Hepatocyte (in vitro differentiated cells): ENCODE data around the gene ARL15. TPM values are rescaled to one million over a fixed set of nuclear protein-coding genes. Genes with fewer than 3 reads are reported as not detected.

Experiments used
- DNase-seq: peaks from one replicate; pipeline ENCODE4 v3.0.0-alpha.2; 2016; ENCODE audit warnings: low spot score
- H2AFZ ChIP-seq: fragments of 200-600 bp; sonication (generic); 2 replicates; pipeline ENCODE4 v1.6.0; 2016; ENCODE audit warnings: antibody characterized with exemption, mild to moderate bottlenecking
- H3K27ac ChIP-seq: fragments of 200-600 bp; sonication (generic); 2 replicates; pipeline ENCODE4 v1.5.1; 2016; ENCODE audit warnings: mild to moderate bottlenecking
- H3K27me3 ChIP-seq: fragments of 200-600 bp; sonication (generic); 2 replicates; pipeline ENCODE4 v1.6.1; 2016
- H3K36me3 ChIP-seq: fragments of 200-600 bp; sonication (generic); replicated peaks from 2 replicates; pipeline ENCODE4 v1.5.1; 2016; ENCODE audit warnings: low read depth; ENCODE audit not compliant: insufficient read depth
- H3K4me1 ChIP-seq: fragments of 200-600 bp; sonication (generic); 2 replicates; pipeline ENCODE4 v1.5.1; 2016; ENCODE audit warnings: mild to moderate bottlenecking, moderate library complexity; ENCODE audit not compliant: insufficient read depth
- H3K4me2 ChIP-seq: fragments of 200-600 bp; sonication (generic); 2 replicates; pipeline ENCODE4 v1.6.0; 2016
- H3K4me3 ChIP-seq: fragments of 200-600 bp; sonication (generic); 2 replicates; pipeline ENCODE4 v1.5.1; 2016; ENCODE audit warnings: mild to moderate bottlenecking
- H3K79me2 ChIP-seq: fragments of 200-600 bp; sonication (generic); 2 replicates; pipeline ENCODE4 v1.6.0; 2017; ENCODE audit warnings: mild to moderate bottlenecking
- H3K9me2 ChIP-seq: fragments of 200-600 bp; sonication (generic); replicated peaks from 2 replicates; pipeline ENCODE4 v1.6.0; 2017; ENCODE audit warnings: mild to moderate bottlenecking; ENCODE audit not compliant: insufficient read depth
- H3K9me3 ChIP-seq: fragments of 200-600 bp; sonication (generic); 2 replicates; pipeline ENCODE4 v1.5.1; 2016; ENCODE audit warnings: low read depth, mild to moderate bottlenecking
- H4K20me1 ChIP-seq: fragments of 200-600 bp; sonication (generic); 2 replicates; pipeline ENCODE4 v1.6.0; 2016; ENCODE audit warnings: mild to moderate bottlenecking; ENCODE audit not compliant: insufficient read depth, poor library complexity, severe bottlenecking
- EZH2 ChIP-seq: fragments of 200-600 bp; sonication (generic); IDR thresholded peaks from 2 replicates; pipeline ENCODE4 v1.6.1; 2016; ENCODE audit warnings: antibody characterized with exemption, mild to moderate bottlenecking, borderline replicate concordance
- EZH2phosphoT487 ChIP-seq: fragments of 200-600 bp; sonication (generic); IDR thresholded peaks from one replicate; pipeline ENCODE4 v1.6.1; 2018; ENCODE audit warnings: antibody characterized with exemption, mild to moderate bottlenecking, low read depth, moderate library complexity; ENCODE audit not compliant: unreplicated experiment, severe bottlenecking
- whole genome bisulfite sequencing: methylation state at CpG from one replicate; pipeline ENCODE4 v1.1.6; 2016; ENCODE audit warnings: low lambda C conversion rate; ENCODE audit errors: missing lambda C conversion rate; 5-methylcytosine and 5-hydroxymethylcytosine counted together
- polyA plus RNA-seq: library from polyadenylated mRNA; unstranded; fragments of >200 nt; fragmentation: Nextera tagmentation; extraction: Ambion mirVana; gene quantifications from 2 replicates; pipeline ENCODE4 v1.2.1, GENCODE V29; 2016
- total RNA-seq: library from RNA; depleted of rRNA; stranded (reverse); fragments of >200 nt; gene quantifications from 2 replicates; pipeline ENCODE4 v1.2.3, GENCODE V29; 2014
- TF ChIP-seq, protein P1 (sequence below): fragments of 200-600 bp; sonication (generic); IDR thresholded peaks from 2 replicates; pipeline ENCODE4 v1.5.1; 2016; ENCODE audit warnings: antibody characterized with exemption, mild to moderate bottlenecking; ENCODE audit not compliant: poor library complexity

Gene ARL15
- total and polyA plus RNA-seq, 2 experiments from 2014 or later, result 13.3 to 66.3 TPM

DNA sequence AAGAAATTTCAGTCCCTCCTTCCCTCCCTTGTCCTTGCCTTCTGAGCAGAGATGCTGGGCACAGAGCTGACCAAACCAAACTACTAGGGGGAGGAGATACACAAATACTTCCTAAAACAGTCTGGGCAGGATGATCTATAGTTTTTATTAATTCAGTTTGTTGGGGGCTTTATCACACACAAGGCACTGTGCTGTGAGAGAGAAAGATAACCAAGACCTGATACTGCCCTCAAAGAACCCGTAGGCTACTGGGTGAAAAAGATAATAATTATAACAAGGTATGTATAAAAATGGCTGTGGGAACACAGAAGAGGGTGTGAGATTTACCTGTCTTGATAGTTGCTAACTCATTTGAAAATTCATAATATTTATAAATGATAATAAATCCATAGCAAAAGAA lies 395.3 kb downstream of the ARL15 start:
- 80% methylated on average over 1 of the region's 1 CpG for WGBS

DNA sequence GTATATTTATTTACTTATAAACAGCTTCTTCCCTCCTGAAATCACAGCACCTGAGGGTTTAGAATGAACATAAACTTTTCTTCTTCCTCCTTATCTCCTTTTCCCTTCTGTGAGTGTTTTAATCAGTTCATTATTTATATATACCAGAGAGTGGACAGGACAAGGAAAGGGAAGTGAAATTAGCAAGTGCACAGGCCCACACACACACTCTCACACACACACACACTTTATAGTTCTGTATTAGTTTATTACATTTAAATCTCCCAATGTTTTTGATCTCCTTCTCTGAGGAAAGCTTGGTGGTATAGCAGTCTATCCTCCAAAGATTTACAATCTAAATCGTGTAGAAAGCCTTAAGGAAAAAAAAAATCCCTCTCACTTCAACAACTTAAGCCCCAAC lies 396.4 kb downstream of the ARL15 start:
- no peak overlapping the region for H3K27ac ChIP-seq
- no peaks in the 10 kb centered on the region for H3K27me3 ChIP-seq
- H3K9me3 ChIP-seq, result no peaks in the 10 kb centered on the region
- no peak overlapping the region for H3K4me3 ChIP-seq
- TF ChIP-seq, protein P1, sequence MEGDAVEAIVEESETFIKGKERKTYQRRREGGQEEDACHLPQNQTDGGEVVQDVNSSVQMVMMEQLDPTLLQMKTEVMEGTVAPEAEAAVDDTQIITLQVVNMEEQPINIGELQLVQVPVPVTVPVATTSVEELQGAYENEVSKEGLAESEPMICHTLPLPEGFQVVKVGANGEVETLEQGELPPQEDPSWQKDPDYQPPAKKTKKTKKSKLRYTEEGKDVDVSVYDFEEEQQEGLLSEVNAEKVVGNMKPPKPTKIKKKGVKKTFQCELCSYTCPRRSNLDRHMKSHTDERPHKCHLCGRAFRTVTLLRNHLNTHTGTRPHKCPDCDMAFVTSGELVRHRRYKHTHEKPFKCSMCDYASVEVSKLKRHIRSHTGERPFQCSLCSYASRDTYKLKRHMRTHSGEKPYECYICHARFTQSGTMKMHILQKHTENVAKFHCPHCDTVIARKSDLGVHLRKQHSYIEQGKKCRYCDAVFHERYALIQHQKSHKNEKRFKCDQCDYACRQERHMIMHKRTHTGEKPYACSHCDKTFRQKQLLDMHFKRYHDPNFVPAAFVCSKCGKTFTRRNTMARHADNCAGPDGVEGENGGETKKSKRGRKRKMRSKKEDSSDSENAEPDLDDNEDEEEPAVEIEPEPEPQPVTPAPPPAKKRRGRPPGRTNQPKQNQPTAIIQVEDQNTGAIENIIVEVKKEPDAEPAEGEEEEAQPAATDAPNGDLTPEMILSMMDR, result no peak
- TF ChIP-seq EZH2phosphoT487, result no peak
- TF ChIP-seq EZH2, result no peak
- no peaks in the 10 kb centered on the region for H4K20me1 ChIP-seq
- H3K4me2 ChIP-seq, result no peak overlapping the region
- H3K36me3 ChIP-seq, result no peaks in the 10 kb centered on the region
- no peaks in the 10 kb centered on the region for H3K9me2 ChIP-seq
- no peak overlapping the region for H2AFZ ChIP-seq
- H3K79me2 ChIP-seq, result no peaks in the 10 kb centered on the region
- 83% methylated on average over 1 of the region's 1 CpG for WGBS
- peaks cover 3% of the 10 kb centered on the region for H3K4me1 ChIP-seq
- DNase-seq, result no peak

More for the DNA sequence above, 395.3 kb downstream of the ARL15 start:
- no peak for DNase-seq
- Histone ChIP-seq H3K4me2 (no peak overlapping the region), H3K9me2 (no peaks in the 10 kb centered on the region), H3K4me3 (no peak overlapping the region), H3K79me2 (no peaks in the 10 kb centered on the region), H2AFZ (no peak overlapping the region), H3K9me3 (no peaks in the 10 kb centered on the region), H3K27me3 (no peaks in the 10 kb centered on the region), H3K36me3 (no peaks in the 10 kb centered on the region), H3K4me1 (peaks cover 3% of the 10 kb centered on the region), H4K20me1 (no peaks in the 10 kb centered on the region), H3K27ac (no peak overlapping the region)
- TF ChIP-seq, protein P1, result no peak
- TF ChIP-seq EZH2phosphoT487, result no peak
- no peak for TF ChIP-seq EZH2

DNA sequence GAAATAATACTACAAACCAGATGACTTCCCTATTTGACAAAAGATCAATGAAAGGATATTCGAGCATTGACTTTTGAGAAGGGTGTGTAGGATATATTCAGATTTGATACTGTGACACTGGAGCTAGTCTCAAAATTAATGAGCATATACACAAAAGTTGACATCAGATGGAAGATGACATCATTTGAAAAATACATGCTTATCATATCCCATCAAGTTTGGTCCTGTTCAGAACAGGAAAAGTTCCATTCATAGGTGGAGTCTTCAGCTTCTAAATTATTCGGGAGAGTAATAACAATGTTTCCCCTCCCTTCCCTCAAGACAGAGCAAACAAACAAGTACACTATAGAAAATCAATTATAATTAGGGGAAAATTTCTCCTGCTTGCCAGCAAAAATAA lies 401.6 kb downstream of the ARL15 start:
- no peaks in the 10 kb centered on the region for H3K4me1 ChIP-seq
- no peaks in the 10 kb centered on the region for H3K9me2 ChIP-seq
- H3K9me3 ChIP-seq, result no peaks in the 10 kb centered on the region
- H3K79me2 ChIP-seq, result no peaks in the 10 kb centered on the region
- no peaks in the 10 kb centered on the region for H4K20me1 ChIP-seq
- 100% methylated on average over 2 of the region's 2 CpGs for WGBS
- H3K4me3 ChIP-seq, result no peak overlapping the region
- H3K27me3 ChIP-seq, result no peaks in the 10 kb centered on the region
- TF ChIP-seq EZH2phosphoT487 (no peak), EZH2 (no peak)
- TF ChIP-seq, protein P1, result no peak
- no peak overlapping the region for H2AFZ ChIP-seq
- no peak overlapping the region for H3K4me2 ChIP-seq
- no peaks in the 10 kb centered on the region for H3K36me3 ChIP-seq
- H3K27ac ChIP-seq, result no peak overlapping the region
- no peak for DNase-seq

- Histone ChIP-seq H4K20me1 (no peaks in the 10 kb centered on the region), H3K9me3 (no peaks in the 10 kb centered on the region), H2AFZ (no peak overlapping the region), H3K4me2 (no peak overlapping the region), H3K36me3 (no peaks in the 10 kb centered on the region), H3K27me3 (no peaks in the 10 kb centered on the region), H3K27ac (no peak overlapping the region), H3K4me3 (no peak overlapping the region), H3K79me2 (no peaks in the 10 kb centered on the region), H3K4me1 (no peaks in the 10 kb centered on the region), H3K9me2 (no peaks in the 10 kb centered on the region)
- TF ChIP-seq, protein P1, result no peak
- TF ChIP-seq EZH2, result no peak
- DNase-seq, result no peak
- 96% methylated on average over 3 of the region's 3 CpGs for WGBS
These were observed 402.5 kb downstream of the ARL15 start for GRCh38 chr5:53907827-53908226.
